GM23338 (cell line): ENCODE measurements around the gene KIF1C. TPM values are rescaled to one million over a fixed set of nuclear protein-coding genes. Genes with fewer than 3 reads are reported as not detected.

Experiments
- ATAC-seq: fragments of 200-7000 bp; cut with Tn5 transposase; 3 replicates; pipeline ENCODE4 v1.9.1; 2020
- DNase-seq: peaks from one replicate; pipeline ENCODE4 v3.0.0-alpha.2; 2015; ENCODE audit warnings: low spot score
- H2AFZ ChIP-seq: fragments of 200-600 bp; sonication (generic); 2 replicates; pipeline ENCODE4 v1.8.0; 2016; ENCODE audit warnings: antibody characterized with exemption, mild to moderate bottlenecking, moderate library complexity
- H3F3A ChIP-seq: fragments of 200-600 bp; sonication (generic); replicated peaks from 2 replicates; pipeline ENCODE4 v1.8.0; 2017; ENCODE audit warnings: antibody characterized with exemption, mixed run types, low read depth
- H3K27ac ChIP-seq: fragments of 200-600 bp; sonication (generic); 2 replicates; pipeline ENCODE4 v1.6.1; 2016; ENCODE audit warnings: low read depth
- H3K27me3 ChIP-seq: fragments of 200-600 bp; sonication (generic); 2 replicates; pipeline ENCODE4 v1.8.0; 2016; ENCODE audit warnings: mild to moderate bottlenecking, mixed run types, moderate library complexity; ENCODE audit not compliant: insufficient read depth
- H3K36me3 ChIP-seq: fragments of 200-600 bp; sonication (generic); 2 replicates; pipeline ENCODE4 v1.8.0; 2016; ENCODE audit warnings: mild to moderate bottlenecking; ENCODE audit not compliant: insufficient read depth
- H3K4me1 ChIP-seq: fragments of 200-600 bp; sonication (generic); 2 replicates; pipeline ENCODE4 v1.8.0; 2016; ENCODE audit warnings: mild to moderate bottlenecking, moderate library complexity; ENCODE audit not compliant: insufficient read depth
- H3K4me2 ChIP-seq: fragments of 200-600 bp; sonication (generic); 2 replicates; pipeline ENCODE4 v1.7.1; 2017; ENCODE audit warnings: mixed run types
- H3K4me3 ChIP-seq: fragments of 200-600 bp; sonication (generic); 2 replicates; pipeline ENCODE4 v1.6.1; 2016; ENCODE audit warnings: mixed run types
- H3K79me2 ChIP-seq: fragments of 200-600 bp; sonication (generic); replicated peaks from 2 replicates; pipeline ENCODE4 v1.8.0; 2017; ENCODE audit warnings: mild to moderate bottlenecking; ENCODE audit not compliant: insufficient read depth
- H3K9me2 ChIP-seq: fragments of 200-600 bp; sonication (generic); 2 replicates; pipeline ENCODE4 v1.8.0; 2017; ENCODE audit not compliant: insufficient read depth
- H4K20me1 ChIP-seq: fragments of 200-600 bp; sonication (generic); replicated peaks from 2 replicates; pipeline ENCODE4 v1.8.0; 2017; ENCODE audit warnings: mild to moderate bottlenecking; ENCODE audit not compliant: insufficient read depth
- H3K27ac Mint-ChIP-seq: 2 replicates; pipeline ENCODE4 v1.8.0; 2020; ENCODE audit warnings: inconsistent platforms, mild to moderate bottlenecking, moderate library complexity, mixed read lengths
- H3K27me3 Mint-ChIP-seq: 3 replicates; pipeline ENCODE4 v1.8.0; 2022; ENCODE audit warnings: low read depth, mild to moderate bottlenecking, moderate library complexity, mixed read lengths, inconsistent platforms; ENCODE audit not compliant: insufficient read depth, poor library complexity
- H3K36me3 Mint-ChIP-seq: 3 replicates; pipeline ENCODE4 v1.8.0; 2021; ENCODE audit warnings: low read depth, mild to moderate bottlenecking, inconsistent platforms, moderate library complexity, mixed read lengths
- H3K4me1 Mint-ChIP-seq: 3 replicates; pipeline ENCODE4 v1.8.0; 2020; ENCODE audit warnings: mild to moderate bottlenecking, inconsistent platforms, mixed read lengths
- H3K4me3 Mint-ChIP-seq: 3 replicates; pipeline ENCODE4 v1.8.0; 2021; ENCODE audit warnings: moderate library complexity, mild to moderate bottlenecking, inconsistent platforms, mixed read lengths
- H3K9me3 Mint-ChIP-seq: 3 replicates; pipeline ENCODE4 v1.8.0; 2020; ENCODE audit warnings: moderate library complexity, mild to moderate bottlenecking, inconsistent platforms, mixed read lengths
- CREB1 ChIP-seq: fragments of 250-450 bp; sonication (Bioruptor Pico); IDR thresholded peaks from 2 replicates; pipeline ENCODE4 v1.5.0; 2020; ENCODE audit warnings: low read depth, mild to moderate bottlenecking, moderate library complexity
- ETS1 ChIP-seq: IDR thresholded peaks from 2 replicates; pipeline ENCODE4 v1.6.1; 2016; ENCODE audit warnings: antibody characterized with exemption
- ZNF331 ChIP-seq: fragments of 250-450 bp; sonication (Bioruptor Pico); IDR thresholded peaks from 2 replicates; pipeline ENCODE4 v1.5.0; 2020; ENCODE audit warnings: low read depth, mild to moderate bottlenecking, moderate library complexity
- polyA plus RNA-seq: library from polyadenylated mRNA; unstranded; fragments of >200 nt; fragmentation: Nextera tagmentation; extraction: Ambion mirVana; gene quantifications from 2 replicates; pipeline ENCODE4 v1.2.1, GENCODE V29; 2016
- total RNA-seq: library from RNA; depleted of rRNA; stranded (reverse); fragments of >200 nt; shearing (Covaris generic); gene quantifications from 2 replicates; pipeline ENCODE4 v1.2.3, GENCODE V29; 2014
- TF ChIP-seq, protein P1 (sequence below): IDR thresholded peaks from one replicate; pipeline ENCODE4 v1.6.1; 2018; ENCODE audit warnings: antibody characterized with exemption; ENCODE audit not compliant: unreplicated experiment
- TF ChIP-seq, protein P2 (sequence below), 2 experiments: fragments of 200-600 bp in 1 of 2; sonication (generic) in 1 of 2; conservative IDR thresholded peaks; 2 replicates each; pipeline versions ENCODE4 v1.5.1 to v1.6.1; 2016 to 2017; ENCODE audit warnings: antibody characterized with exemption in 2 of 2, low read depth in 2 of 2, mild to moderate bottlenecking in 2 of 2, moderate library complexity in 1 of 2

The KIF1C gene
- total and polyA plus RNA-seq, 2 experiments from 2014 or later: 13.5 to 61.4 TPM

DNA sequence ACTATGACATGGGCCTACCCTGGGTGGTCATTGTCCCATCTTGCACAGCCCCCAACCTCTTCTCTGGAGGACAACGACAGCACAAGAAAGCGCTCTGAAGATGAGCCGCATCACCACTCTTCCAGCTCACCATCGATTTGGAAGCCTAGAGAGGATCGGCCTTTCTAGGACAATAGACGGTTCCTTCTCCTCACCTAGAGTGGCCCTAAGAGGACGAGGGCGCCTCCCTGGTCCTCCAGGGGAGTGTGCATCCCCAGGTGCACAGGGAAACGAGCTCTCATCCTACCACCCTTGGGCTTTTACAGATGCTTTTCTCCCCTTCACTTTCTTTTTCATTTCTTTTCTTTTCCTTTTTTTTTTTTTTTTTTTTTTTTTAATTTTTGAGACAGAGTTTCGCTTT lies 57.8 kb downstream of the KIF1C start:
- Histone ChIP-seq H4K20me1 (no peaks in the 10 kb centered on the region), H2AFZ (no peak overlapping the region), H3F3A (no peaks in the 10 kb centered on the region), H3K36me3 (no peaks in the 10 kb centered on the region), H3K4me2 (no peak overlapping the region), H3K4me3 (no peak overlapping the region), H3K27me3 (no peaks in the 10 kb centered on the region), H3K27ac (no peak overlapping the region), H3K4me1 (no peaks in the 10 kb centered on the region), H3K9me2 (no peaks in the 10 kb centered on the region), H3K79me2 (no peaks in the 10 kb centered on the region)
- Mint-ChIP-seq H3K4me3 (no peak overlapping the region), H3K4me1 (no peaks in the 10 kb centered on the region), H3K9me3 (peaks cover 25% of the 10 kb centered on the region), H3K27me3 (peaks cover 7% of the 10 kb centered on the region), H3K27ac (no peak overlapping the region), H3K36me3 (peaks cover 5% of the 10 kb centered on the region)
- DNase-seq (peak; percentile 65), ATAC-seq (peak; percentile 63)
- TF ChIP-seq, protein P1, sequence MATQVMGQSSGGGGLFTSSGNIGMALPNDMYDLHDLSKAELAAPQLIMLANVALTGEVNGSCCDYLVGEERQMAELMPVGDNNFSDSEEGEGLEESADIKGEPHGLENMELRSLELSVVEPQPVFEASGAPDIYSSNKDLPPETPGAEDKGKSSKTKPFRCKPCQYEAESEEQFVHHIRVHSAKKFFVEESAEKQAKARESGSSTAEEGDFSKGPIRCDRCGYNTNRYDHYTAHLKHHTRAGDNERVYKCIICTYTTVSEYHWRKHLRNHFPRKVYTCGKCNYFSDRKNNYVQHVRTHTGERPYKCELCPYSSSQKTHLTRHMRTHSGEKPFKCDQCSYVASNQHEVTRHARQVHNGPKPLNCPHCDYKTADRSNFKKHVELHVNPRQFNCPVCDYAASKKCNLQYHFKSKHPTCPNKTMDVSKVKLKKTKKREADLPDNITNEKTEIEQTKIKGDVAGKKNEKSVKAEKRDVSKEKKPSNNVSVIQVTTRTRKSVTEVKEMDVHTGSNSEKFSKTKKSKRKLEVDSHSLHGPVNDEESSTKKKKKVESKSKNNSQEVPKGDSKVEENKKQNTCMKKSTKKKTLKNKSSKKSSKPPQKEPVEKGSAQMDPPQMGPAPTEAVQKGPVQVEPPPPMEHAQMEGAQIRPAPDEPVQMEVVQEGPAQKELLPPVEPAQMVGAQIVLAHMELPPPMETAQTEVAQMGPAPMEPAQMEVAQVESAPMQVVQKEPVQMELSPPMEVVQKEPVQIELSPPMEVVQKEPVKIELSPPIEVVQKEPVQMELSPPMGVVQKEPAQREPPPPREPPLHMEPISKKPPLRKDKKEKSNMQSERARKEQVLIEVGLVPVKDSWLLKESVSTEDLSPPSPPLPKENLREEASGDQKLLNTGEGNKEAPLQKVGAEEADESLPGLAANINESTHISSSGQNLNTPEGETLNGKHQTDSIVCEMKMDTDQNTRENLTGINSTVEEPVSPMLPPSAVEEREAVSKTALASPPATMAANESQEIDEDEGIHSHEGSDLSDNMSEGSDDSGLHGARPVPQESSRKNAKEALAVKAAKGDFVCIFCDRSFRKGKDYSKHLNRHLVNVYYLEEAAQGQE: no peak
- TF ChIP-seq, protein P2, sequence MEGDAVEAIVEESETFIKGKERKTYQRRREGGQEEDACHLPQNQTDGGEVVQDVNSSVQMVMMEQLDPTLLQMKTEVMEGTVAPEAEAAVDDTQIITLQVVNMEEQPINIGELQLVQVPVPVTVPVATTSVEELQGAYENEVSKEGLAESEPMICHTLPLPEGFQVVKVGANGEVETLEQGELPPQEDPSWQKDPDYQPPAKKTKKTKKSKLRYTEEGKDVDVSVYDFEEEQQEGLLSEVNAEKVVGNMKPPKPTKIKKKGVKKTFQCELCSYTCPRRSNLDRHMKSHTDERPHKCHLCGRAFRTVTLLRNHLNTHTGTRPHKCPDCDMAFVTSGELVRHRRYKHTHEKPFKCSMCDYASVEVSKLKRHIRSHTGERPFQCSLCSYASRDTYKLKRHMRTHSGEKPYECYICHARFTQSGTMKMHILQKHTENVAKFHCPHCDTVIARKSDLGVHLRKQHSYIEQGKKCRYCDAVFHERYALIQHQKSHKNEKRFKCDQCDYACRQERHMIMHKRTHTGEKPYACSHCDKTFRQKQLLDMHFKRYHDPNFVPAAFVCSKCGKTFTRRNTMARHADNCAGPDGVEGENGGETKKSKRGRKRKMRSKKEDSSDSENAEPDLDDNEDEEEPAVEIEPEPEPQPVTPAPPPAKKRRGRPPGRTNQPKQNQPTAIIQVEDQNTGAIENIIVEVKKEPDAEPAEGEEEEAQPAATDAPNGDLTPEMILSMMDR (conservative IDR thresholded peaks at IDR 0.05; ENCODE audit: low read depth in 2 of 2): peak; percentile 33 to 60
- no peak for TF ChIP-seq ZNF331

DNA sequence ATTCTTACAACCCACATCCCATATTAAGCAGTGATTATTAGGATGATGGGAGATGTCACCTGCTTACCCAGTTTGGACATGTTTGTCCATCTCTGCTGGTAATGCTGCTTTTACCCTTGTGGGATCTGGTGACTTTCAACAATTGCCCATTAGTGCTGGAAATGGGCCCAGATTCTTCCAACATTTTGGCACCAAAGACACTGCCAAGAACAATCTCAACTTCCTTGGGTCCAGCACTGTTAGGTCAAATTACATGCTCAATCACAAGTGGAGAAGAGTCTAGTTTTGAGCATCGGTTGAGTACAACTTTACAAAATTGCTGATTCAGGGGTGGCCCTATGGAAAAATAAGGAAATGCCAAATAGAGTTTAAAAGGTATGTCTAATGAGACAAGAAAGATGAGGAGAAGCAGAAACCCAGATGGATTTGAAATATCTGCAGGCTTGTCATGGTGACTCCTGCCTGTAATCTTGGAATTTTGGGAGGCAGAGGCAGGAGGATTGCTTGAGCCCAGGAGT lies 67.5 kb downstream of the KIF1C start:
- Histone ChIP-seq H3K79me2 (no peaks in the 10 kb centered on the region), H3K36me3 (no peaks in the 10 kb centered on the region), H3F3A (no peaks in the 10 kb centered on the region), H3K27ac (no peak overlapping the region), H3K27me3 (peaks cover 5% of the 10 kb centered on the region), H2AFZ (no peak overlapping the region), H4K20me1 (no peaks in the 10 kb centered on the region), H3K4me3 (no peak overlapping the region), H3K4me2 (no peak overlapping the region), H3K9me2 (no peaks in the 10 kb centered on the region), H3K4me1 (no peaks in the 10 kb centered on the region)
- TF ChIP-seq, protein P2 (conservative IDR thresholded peaks at IDR 0.05; ENCODE audit: low read depth in 2 of 2): no peak
- no peak for TF ChIP-seq CREB1 (CRISPR knock-in tag)
- TF ChIP-seq ETS1: no peak
- TF ChIP-seq, protein P1: no peak
- peaks cover 8% of the 10 kb centered on the region for H3K27me3 Mint-ChIP-seq
- no peaks in the 10 kb centered on the region for H3K9me3 Mint-ChIP-seq
- H3K36me3 Mint-ChIP-seq: no peaks in the 10 kb centered on the region
- H3K4me1 Mint-ChIP-seq: no peaks in the 10 kb centered on the region
- DNase-seq (no peak), ATAC-seq (no peak)
- H3K27ac Mint-ChIP-seq: no peak overlapping the region
- H3K4me3 Mint-ChIP-seq: no peak overlapping the region
